Endothelial cell of umbilical vein (primary cell): ENCODE results near the gene FARP2.

Experiments used
- EZH2 ChIP-seq: IDR thresholded peaks from 2 replicates; pipeline ENCODE4 v1.6.1; 2012; ENCODE audit warnings: borderline replicate concordance, low read depth, mild to moderate bottlenecking, moderate library complexity, low read length, inconsistent platforms; ENCODE audit not compliant: severe bottlenecking
- MYC ChIP-seq: IDR thresholded peaks from one replicate; pipeline ENCODE4 v1.6.1; 2011; ENCODE audit warnings: mild to moderate bottlenecking, low read depth, low read length
- POLR2A ChIP-seq: IDR thresholded peaks from 2 replicates; pipeline ENCODE4 v1.6.1; 2012; ENCODE audit warnings: low read depth, mild to moderate bottlenecking, control low read depth, low read length
- TF ChIP-seq, protein P1 (sequence below), 2 donors: IDR thresholded peaks; 1 replicate in 1 of 2; 2 replicates in 1 of 2; pipeline ENCODE4 v1.5.1; 2011; ENCODE audit warnings: low read length in 2 of 2, mild to moderate bottlenecking in 2 of 2, moderate library complexity in 2 of 2, control low read depth in 1 of 2, inconsistent platforms in 1 of 2, low read depth in 1 of 2; ENCODE audit not compliant: insufficient read depth in 1 of 2; ENCODE audit errors: extremely low read depth in 1 of 2

DNA sequence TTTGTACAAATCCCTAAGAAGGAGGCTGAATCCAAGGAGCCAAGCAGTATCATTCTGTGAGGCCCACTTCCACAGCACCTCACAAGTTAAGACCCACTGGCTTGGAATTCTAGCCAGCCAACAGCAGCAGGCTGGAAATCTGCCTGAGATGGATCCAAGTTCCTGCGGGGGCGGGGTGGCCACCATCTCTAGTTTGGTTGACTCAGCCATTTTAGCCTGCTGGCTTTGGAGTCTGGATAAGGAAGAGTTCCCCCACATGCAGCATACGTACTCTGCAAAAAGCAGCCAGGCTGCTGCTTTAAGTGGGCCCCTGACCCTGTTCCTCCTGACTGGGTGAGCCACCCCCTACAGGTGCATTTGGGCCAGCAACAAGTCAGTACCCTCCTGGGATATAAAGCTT, 65.2 kb downstream of the FARP2 start:
- TF ChIP-seq, protein P1, sequence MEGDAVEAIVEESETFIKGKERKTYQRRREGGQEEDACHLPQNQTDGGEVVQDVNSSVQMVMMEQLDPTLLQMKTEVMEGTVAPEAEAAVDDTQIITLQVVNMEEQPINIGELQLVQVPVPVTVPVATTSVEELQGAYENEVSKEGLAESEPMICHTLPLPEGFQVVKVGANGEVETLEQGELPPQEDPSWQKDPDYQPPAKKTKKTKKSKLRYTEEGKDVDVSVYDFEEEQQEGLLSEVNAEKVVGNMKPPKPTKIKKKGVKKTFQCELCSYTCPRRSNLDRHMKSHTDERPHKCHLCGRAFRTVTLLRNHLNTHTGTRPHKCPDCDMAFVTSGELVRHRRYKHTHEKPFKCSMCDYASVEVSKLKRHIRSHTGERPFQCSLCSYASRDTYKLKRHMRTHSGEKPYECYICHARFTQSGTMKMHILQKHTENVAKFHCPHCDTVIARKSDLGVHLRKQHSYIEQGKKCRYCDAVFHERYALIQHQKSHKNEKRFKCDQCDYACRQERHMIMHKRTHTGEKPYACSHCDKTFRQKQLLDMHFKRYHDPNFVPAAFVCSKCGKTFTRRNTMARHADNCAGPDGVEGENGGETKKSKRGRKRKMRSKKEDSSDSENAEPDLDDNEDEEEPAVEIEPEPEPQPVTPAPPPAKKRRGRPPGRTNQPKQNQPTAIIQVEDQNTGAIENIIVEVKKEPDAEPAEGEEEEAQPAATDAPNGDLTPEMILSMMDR (IDR thresholded peaks at IDR 0.05; ENCODE audit: extremely low read depth in 1 of 2, insufficient read depth in 1 of 2, low read depth in 1 of 2, low read length in 2 of 2): no peak
- TF ChIP-seq EZH2 (no peak), POLR2A (no peak), MYC (no peak)
